ENCODE measurements around the gene QPRT. TPM values are rescaled to one million over a fixed set of nuclear protein-coding genes. Genes with fewer than 3 reads are reported as not detected.

The QPRT gene
- polyA plus RNA-seq, 1 of the 3 experiments (the other 2 are of a cell fraction): 12.5 TPM

GRCh38 chr16:29701214-29701555 lies 22.2 kb downstream of the QPRT start:
- Histone ChIP-seq H3K79me2 (ENCODE audit: insufficient read depth) (no peaks in the 10 kb centered on the region), H3K4me3 (ENCODE audit: low read depth in 2 of 2, low read length in 1 of 2) (no peak overlapping the region), H3K27ac (ENCODE audit: low read depth in 2 of 2, low read length in 1 of 2) (no peak overlapping the region), H2AFZ (ENCODE audit: low read depth) (no peak overlapping the region), H3K9me2 (no peaks in the 10 kb centered on the region), H3K36me3 (replicated peaks in 1 of 2; ENCODE audit: control insufficient read depth in 1 of 2, insufficient read depth in 2 of 2, low read length in 1 of 2) (no peaks in the 10 kb centered on the region), H3K4me1 (ENCODE audit: control insufficient read depth in 1 of 2, insufficient read depth in 2 of 2, low read depth in 1 of 2, low read length in 1 of 2) (no peaks in the 10 kb centered on the region; a peak in 1 of 4 replicates), H3K4me2 (no peak overlapping the region), H3K9ac (no peak overlapping the region), H4K20me1 (ENCODE audit: insufficient read depth) (no peaks in the 10 kb centered on the region), H3F3A (replicated peaks; ENCODE audit: insufficient read depth) (no peaks in the 10 kb centered on the region), H3K27me3 (ENCODE audit: insufficient read depth) (no peaks in the 10 kb centered on the region), H3K9me3 (no peaks in the 10 kb centered on the region)
- no peak for DNase-seq
- TF ChIP-seq PBX3 (IDR thresholded peaks at IDR 0.05) (no peak), ELF1 (IDR thresholded peaks at IDR 0.05) (no peak), SMC3 (IDR thresholded peaks at IDR 0.05; ENCODE audit: low read depth, low read length) (no peak), USF2 (IDR thresholded peaks at IDR 0.05; ENCODE audit: borderline replicate concordance, low read depth, low read length) (no peak), NFIC (IDR thresholded peaks at IDR 0.05; ENCODE audit: borderline replicate concordance) (no peak), MXI1 (IDR thresholded peaks at IDR 0.05; ENCODE audit: low read depth, low read length) (no peak), TEAD4 (IDR thresholded peaks at IDR 0.05; ENCODE audit: borderline replicate concordance, insufficient read depth) (no peak), CHD2 (IDR thresholded peaks at IDR 0.05; ENCODE audit: low read length, partially characterized antibody) (no peak), FOSL2 (IDR thresholded peaks at IDR 0.05; ENCODE audit: borderline replicate concordance, low read depth) (no peak), YY1 (IDR thresholded peaks at IDR 0.05; ENCODE audit: low read depth) (no peak), TCF12 (IDR thresholded peaks at IDR 0.05) (no peak), GATA2 (CRISPR knock-in tag; IDR thresholded peaks at IDR 0.05) (no peak), MEF2A (IDR thresholded peaks at IDR 0.05; ENCODE audit: borderline replicate concordance, low read depth) (no peak), RFX5 (IDR thresholded peaks at IDR 0.05; ENCODE audit: low read length) (no peak), ZBTB33 (IDR thresholded peaks at IDR 0.05; ENCODE audit: borderline replicate concordance, low read depth) (no peak)
- TF ChIP-seq, protein P1, sequence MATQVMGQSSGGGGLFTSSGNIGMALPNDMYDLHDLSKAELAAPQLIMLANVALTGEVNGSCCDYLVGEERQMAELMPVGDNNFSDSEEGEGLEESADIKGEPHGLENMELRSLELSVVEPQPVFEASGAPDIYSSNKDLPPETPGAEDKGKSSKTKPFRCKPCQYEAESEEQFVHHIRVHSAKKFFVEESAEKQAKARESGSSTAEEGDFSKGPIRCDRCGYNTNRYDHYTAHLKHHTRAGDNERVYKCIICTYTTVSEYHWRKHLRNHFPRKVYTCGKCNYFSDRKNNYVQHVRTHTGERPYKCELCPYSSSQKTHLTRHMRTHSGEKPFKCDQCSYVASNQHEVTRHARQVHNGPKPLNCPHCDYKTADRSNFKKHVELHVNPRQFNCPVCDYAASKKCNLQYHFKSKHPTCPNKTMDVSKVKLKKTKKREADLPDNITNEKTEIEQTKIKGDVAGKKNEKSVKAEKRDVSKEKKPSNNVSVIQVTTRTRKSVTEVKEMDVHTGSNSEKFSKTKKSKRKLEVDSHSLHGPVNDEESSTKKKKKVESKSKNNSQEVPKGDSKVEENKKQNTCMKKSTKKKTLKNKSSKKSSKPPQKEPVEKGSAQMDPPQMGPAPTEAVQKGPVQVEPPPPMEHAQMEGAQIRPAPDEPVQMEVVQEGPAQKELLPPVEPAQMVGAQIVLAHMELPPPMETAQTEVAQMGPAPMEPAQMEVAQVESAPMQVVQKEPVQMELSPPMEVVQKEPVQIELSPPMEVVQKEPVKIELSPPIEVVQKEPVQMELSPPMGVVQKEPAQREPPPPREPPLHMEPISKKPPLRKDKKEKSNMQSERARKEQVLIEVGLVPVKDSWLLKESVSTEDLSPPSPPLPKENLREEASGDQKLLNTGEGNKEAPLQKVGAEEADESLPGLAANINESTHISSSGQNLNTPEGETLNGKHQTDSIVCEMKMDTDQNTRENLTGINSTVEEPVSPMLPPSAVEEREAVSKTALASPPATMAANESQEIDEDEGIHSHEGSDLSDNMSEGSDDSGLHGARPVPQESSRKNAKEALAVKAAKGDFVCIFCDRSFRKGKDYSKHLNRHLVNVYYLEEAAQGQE (IDR thresholded peaks at IDR 0.05; ENCODE audit: low read depth, low read length): no peak
- TF ChIP-seq, protein P2, sequence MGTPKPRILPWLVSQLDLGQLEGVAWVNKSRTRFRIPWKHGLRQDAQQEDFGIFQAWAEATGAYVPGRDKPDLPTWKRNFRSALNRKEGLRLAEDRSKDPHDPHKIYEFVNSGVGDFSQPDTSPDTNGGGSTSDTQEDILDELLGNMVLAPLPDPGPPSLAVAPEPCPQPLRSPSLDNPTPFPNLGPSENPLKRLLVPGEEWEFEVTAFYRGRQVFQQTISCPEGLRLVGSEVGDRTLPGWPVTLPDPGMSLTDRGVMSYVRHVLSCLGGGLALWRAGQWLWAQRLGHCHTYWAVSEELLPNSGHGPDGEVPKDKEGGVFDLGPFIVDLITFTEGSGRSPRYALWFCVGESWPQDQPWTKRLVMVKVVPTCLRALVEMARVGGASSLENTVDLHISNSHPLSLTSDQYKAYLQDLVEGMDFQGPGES (IDR thresholded peaks at IDR 0.05; ENCODE audit: low read depth, low read length): no peak
- TF ChIP-seq, protein P3, sequence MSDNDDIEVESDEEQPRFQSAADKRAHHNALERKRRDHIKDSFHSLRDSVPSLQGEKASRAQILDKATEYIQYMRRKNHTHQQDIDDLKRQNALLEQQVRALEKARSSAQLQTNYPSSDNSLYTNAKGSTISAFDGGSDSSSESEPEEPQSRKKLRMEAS (IDR thresholded peaks at IDR 0.05; ENCODE audit: low read depth): no peak
- WGBS (ENCODE audit: low lambda C conversion rate): 72% methylated on average over 5 of the region's 5 CpGs
- CTCF ChIA-PET: interaction anchor here (0.6 to 4.6 kb wide), 16 partner anchors 9 to 348 kb away, joined by 3 to 33 read pairs (median 7); partner anchors contain the start of genes KIF22, PRRT2, QPRT and TLCD3B
- POLR2A ChIA-PET: interaction anchor here (0.7 to 1.2 kb wide), 2 partner anchors 22 to 121 kb away, joined by 4 to 10 read pairs; partner anchors contain the start of gene QPRT

Measured in SK-N-SH (cell line).